ENCODE measurements around the gene SLC25A23. TPM values are rescaled to one million over a fixed set of nuclear protein-coding genes. Genes with fewer than 3 reads are reported as not detected.
A peak's percentile ranks its signal among the peaks of the same experiment; 100 is the strongest.

The SLC25A23 gene
- total and polyA plus RNA-seq, 9 of the 15 experiments (the other 6 are each of a cell fraction or from before 2014, with no cell fraction given): 6.1 to 72.0 (median 26.6) TPM

DNA sequence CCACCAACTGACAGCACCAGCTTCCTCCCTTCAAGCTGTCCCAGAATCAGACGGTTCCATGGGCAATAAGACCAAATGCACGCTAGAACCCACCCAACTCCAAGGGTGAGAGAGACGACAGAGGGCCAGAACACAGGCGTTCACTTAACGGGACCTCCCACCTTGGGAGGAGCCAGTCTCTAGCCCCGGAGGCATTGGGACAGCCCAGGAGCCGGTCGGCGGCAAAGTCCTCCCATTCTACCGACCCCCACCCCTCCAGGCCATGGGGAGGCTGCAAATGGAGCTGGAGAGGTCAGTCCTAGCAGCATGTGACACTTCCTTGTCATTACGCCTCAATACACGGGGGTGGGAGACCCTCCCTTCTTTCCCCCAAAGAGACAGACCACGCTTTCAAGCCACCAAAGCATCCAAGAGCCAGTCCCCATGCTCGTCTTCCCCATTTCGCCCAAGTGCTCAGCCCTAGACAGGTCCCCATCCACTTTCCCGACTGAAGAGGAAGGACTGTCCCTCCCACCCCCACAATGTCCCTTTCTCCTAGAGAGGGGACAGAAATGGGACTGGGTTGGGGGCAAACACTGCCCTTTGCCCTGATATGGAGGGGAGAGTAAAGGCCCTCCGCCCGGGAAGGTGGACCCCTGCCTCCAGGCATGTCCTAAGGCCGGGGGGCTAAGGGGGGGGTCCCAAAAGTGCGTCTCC, 35.9 kb downstream of the SLC25A23 start (continued):
- TF ChIP-seq ATF6 (CRISPR knock-in tag; IDR thresholded peaks at IDR 0.05) (no peak), ZNF507 (tag; conservative IDR thresholded peaks at IDR 0.05) (no peak), E2F8 (IDR thresholded peaks at IDR 0.05; ENCODE audit: low read depth, partially characterized antibody) (no peak), DNMT1 (IDR thresholded peaks at IDR 0.05) (no peak), SPI1 (IDR thresholded peaks at IDR 0.05; ENCODE audit: borderline replicate concordance, low read depth, low read length) (no peak), ID3 (CRISPR knock-in tag; IDR thresholded peaks at IDR 0.05) (no peak), ID3 (tag; IDR thresholded peaks at IDR 0.05) (no peak), KLF10 (CRISPR knock-in tag; IDR thresholded peaks at IDR 0.05) (no peak), PCBP2 (IDR thresholded peaks at IDR 0.05; ENCODE audit: low read depth, low read length, poor library complexity, severe bottlenecking) (no peak), MXI1 (IDR thresholded peaks at IDR 0.05; ENCODE audit: low read depth, low read length) (peak; percentile 38; the same call in 1 of the 2 replicates)
- TF ChIP-seq, protein P1, sequence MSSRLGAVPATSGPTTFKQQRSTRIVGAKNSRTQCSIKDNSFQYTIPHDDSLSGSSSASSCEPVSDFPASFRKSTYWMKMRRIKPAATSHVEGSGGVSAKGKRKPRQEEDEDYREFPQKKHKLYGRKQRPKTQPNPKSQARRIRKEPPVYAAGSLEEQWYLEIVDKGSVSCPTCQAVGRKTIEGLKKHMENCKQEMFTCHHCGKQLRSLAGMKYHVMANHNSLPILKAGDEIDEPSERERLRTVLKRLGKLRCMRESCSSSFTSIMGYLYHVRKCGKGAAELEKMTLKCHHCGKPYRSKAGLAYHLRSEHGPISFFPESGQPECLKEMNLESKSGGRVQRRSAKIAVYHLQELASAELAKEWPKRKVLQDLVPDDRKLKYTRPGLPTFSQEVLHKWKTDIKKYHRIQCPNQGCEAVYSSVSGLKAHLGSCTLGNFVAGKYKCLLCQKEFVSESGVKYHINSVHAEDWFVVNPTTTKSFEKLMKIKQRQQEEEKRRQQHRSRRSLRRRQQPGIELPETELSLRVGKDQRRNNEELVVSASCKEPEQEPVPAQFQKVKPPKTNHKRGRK (tag; IDR thresholded peaks at IDR 0.05): no peak
- TF ChIP-seq, protein P2, sequence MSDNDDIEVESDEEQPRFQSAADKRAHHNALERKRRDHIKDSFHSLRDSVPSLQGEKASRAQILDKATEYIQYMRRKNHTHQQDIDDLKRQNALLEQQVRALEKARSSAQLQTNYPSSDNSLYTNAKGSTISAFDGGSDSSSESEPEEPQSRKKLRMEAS (CRISPR knock-in tag; IDR thresholded peaks at IDR 0.05): peak; percentile 38; the same call in 1 of the 2 replicates
- TF ChIP-seq, protein P3, sequence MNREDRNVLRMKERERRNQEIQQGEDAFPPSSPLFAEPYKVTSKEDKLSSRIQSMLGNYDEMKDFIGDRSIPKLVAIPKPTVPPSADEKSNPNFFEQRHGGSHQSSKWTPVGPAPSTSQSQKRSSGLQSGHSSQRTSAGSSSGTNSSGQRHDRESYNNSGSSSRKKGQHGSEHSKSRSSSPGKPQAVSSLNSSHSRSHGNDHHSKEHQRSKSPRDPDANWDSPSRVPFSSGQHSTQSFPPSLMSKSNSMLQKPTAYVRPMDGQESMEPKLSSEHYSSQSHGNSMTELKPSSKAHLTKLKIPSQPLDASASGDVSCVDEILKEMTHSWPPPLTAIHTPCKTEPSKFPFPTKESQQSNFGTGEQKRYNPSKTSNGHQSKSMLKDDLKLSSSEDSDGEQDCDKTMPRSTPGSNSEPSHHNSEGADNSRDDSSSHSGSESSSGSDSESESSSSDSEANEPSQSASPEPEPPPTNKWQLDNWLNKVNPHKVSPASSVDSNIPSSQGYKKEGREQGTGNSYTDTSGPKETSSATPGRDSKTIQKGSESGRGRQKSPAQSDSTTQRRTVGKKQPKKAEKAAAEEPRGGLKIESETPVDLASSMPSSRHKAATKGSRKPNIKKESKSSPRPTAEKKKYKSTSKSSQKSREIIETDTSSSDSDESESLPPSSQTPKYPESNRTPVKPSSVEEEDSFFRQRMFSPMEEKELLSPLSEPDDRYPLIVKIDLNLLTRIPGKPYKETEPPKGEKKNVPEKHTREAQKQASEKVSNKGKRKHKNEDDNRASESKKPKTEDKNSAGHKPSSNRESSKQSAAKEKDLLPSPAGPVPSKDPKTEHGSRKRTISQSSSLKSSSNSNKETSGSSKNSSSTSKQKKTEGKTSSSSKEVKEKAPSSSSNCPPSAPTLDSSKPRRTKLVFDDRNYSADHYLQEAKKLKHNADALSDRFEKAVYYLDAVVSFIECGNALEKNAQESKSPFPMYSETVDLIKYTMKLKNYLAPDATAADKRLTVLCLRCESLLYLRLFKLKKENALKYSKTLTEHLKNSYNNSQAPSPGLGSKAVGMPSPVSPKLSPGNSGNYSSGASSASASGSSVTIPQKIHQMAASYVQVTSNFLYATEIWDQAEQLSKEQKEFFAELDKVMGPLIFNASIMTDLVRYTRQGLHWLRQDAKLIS (CRISPR knock-in tag; IDR thresholded peaks at IDR 0.05): no peak

All from K562 (cell line).